Heart right ventricle (tissue), 16 donors: ENCODE measurements around the gene ABAT. TPM values are rescaled to one million over a fixed set of nuclear protein-coding genes. Genes with fewer than 3 reads are reported as not detected.
"Not testable (repeated sequence)": the region's sequence is repeated elsewhere in the genome, so short reads cannot be mapped to it uniquely, and the experiment has no call there.

ENCODE experiments used
- ATAC-seq, 8 donors: fragments of 200-7000 bp; cut with Tn5 transposase; one replicate each; pipeline ENCODE4 v1.9.1; 2020; ENCODE audit warnings: mild to moderate bottlenecking in 8 of 8, moderate library complexity in 8 of 8, moderate number of reproducible peaks in 1 of 8
- DNase-seq, 2 donors: peaks; one replicate each; pipeline ENCODE4 v3.0.0-alpha.2; 2020
- H3K27ac ChIP-seq, 10 donors: fragments of 200-600 bp; sonication (generic) in 2 of 10; one replicate each; pipeline versions ENCODE4 v1.5.0 to v1.8.0; 2020 to 2022; ENCODE audit warnings: mild to moderate bottlenecking in 3 of 10
- H3K27me3 ChIP-seq, 7 donors: fragments of 200-600 bp; one replicate each; pipeline ENCODE4 v1.8.0; 2021 to 2022; ENCODE audit warnings: mild to moderate bottlenecking in 2 of 7
- H3K36me3 ChIP-seq, 9 donors: fragments of 200-600 bp; sonication (generic) in 1 of 9; one replicate each; pipeline versions ENCODE4 v1.5.0 to v1.8.0; 2020 to 2022; ENCODE audit warnings: mild to moderate bottlenecking in 2 of 9
- H3K4me1 ChIP-seq, 9 donors: fragments of 200-600 bp; sonication (generic) in 1 of 9; one replicate each; pipeline versions ENCODE4 v1.5.0 to v1.8.0; 2020 to 2022; ENCODE audit warnings: mild to moderate bottlenecking in 4 of 9
- H3K4me3 ChIP-seq, 10 donors: fragments of 200-600 bp; sonication (generic) in 2 of 10; one replicate each; pipeline versions ENCODE4 v1.5.0 to v1.8.0; 2020 to 2022; ENCODE audit warnings: mild to moderate bottlenecking in 7 of 10, moderate library complexity in 2 of 10
- H3K9me3 ChIP-seq, 11 donors: fragments of 200-600 bp in 10 of 11; sonication (generic) in 2 of 11; one replicate each; pipeline versions ENCODE4 v1.5.0 to v1.8.0; 2013 to 2022; ENCODE audit warnings: mild to moderate bottlenecking in 2 of 11, control low read depth in 1 of 11, moderate library complexity in 1 of 11
- WGBS, 2 donors: extraction: QIAGEN DNeasy Blood & Tissue Kit; methylation state at CpG; one replicate each; pipeline ENCODE4 v1.1.7; 2013; ENCODE audit warnings: inconsistent platforms in 1 of 2; 5-methylcytosine and 5-hydroxymethylcytosine counted together
- intact Hi-C, 10 donors: fragments of 100-400 bp; cut with DNase I; formaldehyde crosslinking; loops; one replicate each; pipeline versions ENCODE4 v1.11.1 to v1.14.2; 2022
- polyA plus RNA-seq, 2 donors: library from polyadenylated mRNA; stranded (reverse); fragments of 200-250 nt; gene quantifications; one replicate each; pipeline ENCODE4 v1.2.3, GENCODE V29; 2013
- total RNA-seq, 10 donors: library from RNA; stranded (reverse); fragmentation: NEBNext Ultra II Directional in 3 of 10; extraction: Animal tissue kit (Norgen Biotek cat#: 25700) in 3 of 10; gene quantifications; one replicate each; pipeline versions ENCODE4 v1.2.1 to v1.2.4, GENCODE V29; 2021 to 2023
- TF ChIP-seq, protein P1 (sequence below), 9 donors: fragments of 200-600 bp; sonication (generic) in 2 of 9; IDR thresholded peaks; one replicate each; pipeline versions ENCODE4 v1.5.0 to v1.8.0; 2021 to 2022; ENCODE audit warnings: antibody characterized with exemption in 9 of 9, mild to moderate bottlenecking in 5 of 9, moderate library complexity in 1 of 9
- donor health status: Arrhythmogenic right ventricular cardiomyopathy.
- donor health status: ischemic (EF 13 %, LVEDD 7.1; RV severe dilation, severe dysfunction).
- donor health status: healthy with polysubstance abuse.
- donor health status: DM: no; HTN: yes; CAD: no.
- donor health status: DM: no; HTN: no; CAD: no.
- donor health status: ischemic (EF 25% LVEDD 6.9; RV normal size, moderate dysfunction).
- donor health status: ischemic (EF 25% LVEDD 5.7; RV mildly dilated, moderate dysfunction).
- donor health status: healthy.
- donor health status: DM: yes; HTN: yes; CAD: no.
- donor health status: Ischemic cardiomyopathy.
- donor health status: ischemic (EF 35%, LVEDD 5.7; RV mildly dilated, moderate dysfunction).
- donor health status: nonischemic (EF 11% LVEDD 7.7; RV severe dilation, severe dysfunction).
- donor health status: DM: yes; HTN: yes; CAD: no.
- donor health status: PGD.
- donor health status: ischemic (EF 29% LVEDD 5.4; RV normal size, mild dysfunction).
- donor health status: nonischemic (EF 23%, LVEDD 6.1; RV moderate dilation, normal function).

ABAT gene
- total and polyA plus RNA-seq, 12 donors, result 2.2 to 35.9 (median 14.0) TPM

DNA sequence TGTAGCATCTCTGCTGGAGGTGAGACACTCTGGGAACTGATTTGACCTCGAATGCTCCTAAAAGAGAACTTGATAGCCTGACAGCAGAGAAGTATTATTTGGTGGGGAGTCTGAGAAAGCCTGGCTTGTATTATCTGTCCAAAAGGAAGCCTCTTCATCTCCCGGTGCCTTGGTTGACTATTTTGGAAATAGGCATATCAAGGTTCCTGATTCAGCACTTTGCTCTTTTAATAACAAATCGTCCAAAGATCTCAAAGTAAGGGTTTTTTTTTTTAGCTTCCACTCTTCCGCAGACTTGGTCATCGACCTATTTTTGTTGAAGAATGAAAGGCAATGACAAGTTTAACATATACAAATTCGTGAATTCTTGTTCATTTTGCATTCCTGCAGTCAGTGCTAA is 108.3 kb downstream of the ABAT start:
- intact Hi-C loops, result loop anchor here in 1 of 10 donors (10.0 kb wide), 1 partner anchor 208 kb away; no protein-coding TSS in a partner anchor

GRCh38 chr16:8785408-8785807 is 111.0 kb downstream of the ABAT start:
- ATAC-seq, result no peak
- Histone ChIP-seq H3K9me3 (no peaks in the 10 kb centered on the region), H3K27ac (no peak overlapping the region), H3K4me3 (no peak overlapping the region), H3K27me3 (no peaks in the 10 kb centered on the region), H3K36me3 (no peaks in the 10 kb centered on the region), H3K4me1 (no peaks in the 10 kb centered on the region)
- TF ChIP-seq, protein P1, sequence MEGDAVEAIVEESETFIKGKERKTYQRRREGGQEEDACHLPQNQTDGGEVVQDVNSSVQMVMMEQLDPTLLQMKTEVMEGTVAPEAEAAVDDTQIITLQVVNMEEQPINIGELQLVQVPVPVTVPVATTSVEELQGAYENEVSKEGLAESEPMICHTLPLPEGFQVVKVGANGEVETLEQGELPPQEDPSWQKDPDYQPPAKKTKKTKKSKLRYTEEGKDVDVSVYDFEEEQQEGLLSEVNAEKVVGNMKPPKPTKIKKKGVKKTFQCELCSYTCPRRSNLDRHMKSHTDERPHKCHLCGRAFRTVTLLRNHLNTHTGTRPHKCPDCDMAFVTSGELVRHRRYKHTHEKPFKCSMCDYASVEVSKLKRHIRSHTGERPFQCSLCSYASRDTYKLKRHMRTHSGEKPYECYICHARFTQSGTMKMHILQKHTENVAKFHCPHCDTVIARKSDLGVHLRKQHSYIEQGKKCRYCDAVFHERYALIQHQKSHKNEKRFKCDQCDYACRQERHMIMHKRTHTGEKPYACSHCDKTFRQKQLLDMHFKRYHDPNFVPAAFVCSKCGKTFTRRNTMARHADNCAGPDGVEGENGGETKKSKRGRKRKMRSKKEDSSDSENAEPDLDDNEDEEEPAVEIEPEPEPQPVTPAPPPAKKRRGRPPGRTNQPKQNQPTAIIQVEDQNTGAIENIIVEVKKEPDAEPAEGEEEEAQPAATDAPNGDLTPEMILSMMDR (IDR thresholded peaks at IDR 0.05), result no peak
- 85 to 91% methylated on average over 6 of the region's 6 CpGs for WGBS, 2 donors
- no peak for DNase-seq
- intact Hi-C loops, result loop anchor here in 1 of 10 donors (10.0 kb wide), 1 partner anchor 211 kb away; no protein-coding TSS in a partner anchor

More for the DNA sequence above, 108.3 kb downstream of the ABAT start:
- H3K9me3 ChIP-seq, result no peaks in the 10 kb centered on the region
- H3K27me3 ChIP-seq, result no peaks in the 10 kb centered on the region
- DNase-seq (no peak), ATAC-seq (no peak)
- peaks cover 0 to 21% (median 0%) of the 10 kb centered on the region in 9 donors for H3K36me3 ChIP-seq
- 61 to 68% methylated on average over 6 of the region's 6 CpGs for WGBS, 2 donors
- no peak overlapping the region for H3K4me3 ChIP-seq
- TF ChIP-seq, protein P1 (IDR thresholded peaks at IDR 0.05), result no peak
- H3K4me1 ChIP-seq, result no peaks in the 10 kb centered on the region
- no peak overlapping the region for H3K27ac ChIP-seq

GRCh38 chr16:8786316-8786715 is 111.9 kb downstream of the ABAT start:
- H3K27ac ChIP-seq, DNase-seq, H3K27me3 ChIP-seq, H3K9me3 ChIP-seq, H3K36me3 ChIP-seq, H3K4me1 ChIP-seq, ATAC-seq, H3K4me3 ChIP-seq: not testable (repeated sequence)
- intact Hi-C loops, result loop anchor here in 2 of 10 donors (2.0 to 10.0 kb wide), 2 partner anchors 78 to 212 kb away; no protein-coding TSS in a partner anchor
- WGBS, 2 donors, result 71 to 79% methylated on average over 11 of the region's 11 CpGs

- Histone ChIP-seq H3K27ac (no peak overlapping the region), H3K9me3 (no peaks in the 10 kb centered on the region), H3K4me3 (no peak overlapping the region), H3K4me1 (no peaks in the 10 kb centered on the region), H3K36me3 (no peaks in the 10 kb centered on the region), H3K27me3 (no peaks in the 10 kb centered on the region)
- no peak for DNase-seq
- ATAC-seq, result no peak
- intact Hi-C loops, result loop anchor here in 1 of 10 donors (10.0 kb wide), 1 partner anchor 214 kb away; no protein-coding TSS in a partner anchor
- TF ChIP-seq, protein P1 (IDR thresholded peaks at IDR 0.05), result no peak
- 89 to 90% methylated on average over 8 of the region's 8 CpGs for WGBS, 2 donors
Observed at GRCh38 chr16:8788578-8789172, 114.3 kb downstream of the ABAT start.

GRCh38 chr16:8795091-8795490 is 120.7 kb downstream of the ABAT start:
- DNase-seq (no peak), ATAC-seq (no peak)
- Histone ChIP-seq H3K27ac (no peak overlapping the region), H3K4me1 (peaks cover 9 to 34% (median 29%) of the 10 kb centered on the region in 9 donors), H3K4me3 (no peak overlapping the region), H3K9me3 (no peaks in the 10 kb centered on the region), H3K36me3 (peaks cover 0 to 14% (median 0%) of the 10 kb centered on the region in 9 donors), H3K27me3 (no peaks in the 10 kb centered on the region)
- intact Hi-C loops, result loop anchor here in 8 of 10 donors (5.0 to 10.0 kb wide), 9 partner anchors 72 to 230 kb away; partner anchors contain the start of genes ABAT (in 3 of the 8), CARHSP1 (in 3 of the 8) and LITAFD (in 2 of the 8)
- WGBS, 2 donors, result 91 to 92% methylated on average over 8 of the region's 8 CpGs
- TF ChIP-seq, protein P1 (IDR thresholded peaks at IDR 0.05), result peak in 1 of 9 donors; percentile 30
